Inflammatory macrophage treated with lipopolysaccharide for 4 hours (primary cell): Measurements from ENCODE around the gene DAPK2.
A peak's percentile ranks its signal among the peaks of the same experiment; 100 is the strongest.

Experiments
- DNase-seq: peaks from one replicate; pipeline ENCODE4 v3.0.0-alpha.2; 2020

DAPK2 gene

GRCh38 chr15:63940966-63941620, 105.2 kb downstream of the DAPK2 start:
- DNase-seq = no peak

GRCh38 chr15:63939531-63940130, 106.7 kb downstream of the DAPK2 start:
- DNase-seq = peak; percentile 70

GRCh38 chr15:63938486-63939061, 107.7 kb downstream of the DAPK2 start:
- peak; percentile 50 for DNase-seq

GRCh38 chr15:63933522-63933921, 112.8 kb downstream of the DAPK2 start:
- no peak for DNase-seq

GRCh38 chr15:63931556-63931955, 114.7 kb downstream of the DAPK2 start:
- no peak for DNase-seq

GRCh38 chr15:63930034-63930433, 116.3 kb downstream of the DAPK2 start:
- DNase-seq = no peak

GRCh38 chr15:63928185-63928842, 118.0 kb downstream of the DAPK2 start:
- peak; percentile 74 for DNase-seq

- no peak for DNase-seq
Observed at GRCh38 chr15:63923993-63924950, 122.0 kb downstream of the DAPK2 start.

- DNase-seq = no peak
Observed at GRCh38 chr15:63922916-63923315, 123.4 kb downstream of the DAPK2 start.

GRCh38 chr15:63922261-63922904, 123.9 kb downstream of the DAPK2 start:
- no peak for DNase-seq

GRCh38 chr15:63920504-63921175, 125.6 kb downstream of the DAPK2 start:
- DNase-seq = no peak

- DNase-seq = no peak
Observed at GRCh38 chr15:63918901-63919348, 127.4 kb downstream of the DAPK2 start.

- no peak for DNase-seq
Observed at GRCh38 chr15:63918317-63918672, 128.0 kb downstream of the DAPK2 start.

- no peak for DNase-seq
Observed at GRCh38 chr15:63917588-63918316, 128.5 kb downstream of the DAPK2 start.

GRCh38 chr15:63915873-63916771, 130.2 kb downstream of the DAPK2 start:
- DNase-seq = no peak

GRCh38 chr15:63915209-63915872, 130.9 kb downstream of the DAPK2 start:
- no peak for DNase-seq

- no peak for DNase-seq
Observed at GRCh38 chr15:63913786-63914315, 132.4 kb downstream of the DAPK2 start.

- DNase-seq = no peak
Observed at GRCh38 chr15:63913336-63913735, 132.9 kb downstream of the DAPK2 start.

GRCh38 chr15:63912061-63912615, 134.1 kb downstream of the DAPK2 start:
- no peak for DNase-seq
